SK-N-SH (cell line): ENCODE measurements around the gene AMDHD1. TPM values are rescaled to one million over a fixed set of nuclear protein-coding genes. Genes with fewer than 3 reads are reported as not detected.

ENCODE experiments used
- CTCF ChIA-PET: fragments of 300-600, 350-600 bp; formaldehyde crosslinking; extraction: SDS; loops from one replicate; lab custom pipeline; 2021; lab: Yijun Ruan, JAX
- POLR2A ChIA-PET: fragments of 350-600 bp; sonication (Branson Sonifier 250); formaldehyde crosslinking; extraction: SDS; loops from one replicate; lab custom pipeline; 2020; ENCODE audit warnings: antibody characterized with exemption, inconsistent platforms; lab: Yijun Ruan, JAX
- DNase-seq: peaks from one replicate; pipeline ENCODE4 v3.0.0; 2012
- H2AFZ ChIP-seq: fragments of 200-600 bp; sonication (generic); 2 replicates; pipeline ENCODE4 v1.8.1; 2016; ENCODE audit warnings: antibody characterized with exemption, mild to moderate bottlenecking, low read depth
- H3F3A ChIP-seq: fragments of 200-600 bp; sonication (generic); replicated peaks from 2 replicates; pipeline ENCODE3; 2016; ENCODE audit warnings: antibody characterized with exemption, mild to moderate bottlenecking; ENCODE audit not compliant: insufficient read depth
- H3K27ac ChIP-seq, 2 experiments: fragments of 200-500 bp in 1 of 2; fragments of 200-600 bp in 1 of 2; sonication (Bioruptor generic) in 1 of 2; sonication (generic), shearing (Covaris generic) in 1 of 2; 2 replicates each; pipeline versions ENCODE4 v1.5.1 to v1.6.1; 2014 to 2016; ENCODE audit warnings: low read depth in 2 of 2, inconsistent platforms in 1 of 2, low read length in 1 of 2, mild to moderate bottlenecking in 1 of 2, mixed read lengths in 1 of 2
- H3K27me3 ChIP-seq: fragments of 200-600 bp; sonication (generic), shearing (Covaris generic); 2 replicates; pipeline ENCODE4 v1.6.1; 2016; ENCODE audit warnings: mixed run types; ENCODE audit not compliant: insufficient read depth
- H3K36me3 ChIP-seq, 2 experiments: fragments of 200-500 bp in 1 of 2; fragments of 200-600 bp in 1 of 2; sonication (Bioruptor generic) in 1 of 2; sonication (generic) in 1 of 2; replicated peaks in 1 of 2; 2 replicates each; pipeline versions ENCODE3 to v1.5.1; 2014 to 2016; ENCODE audit warnings: low read length in 1 of 2, mild to moderate bottlenecking in 1 of 2; ENCODE audit not compliant: insufficient read depth in 2 of 2, control insufficient read depth in 1 of 2
- H3K4me1 ChIP-seq, 2 experiments: fragments of 200-500 bp in 1 of 2; fragments of 200-600 bp in 1 of 2; sonication (Bioruptor generic) in 1 of 2; sonication (generic), shearing (Covaris generic) in 1 of 2; 2 replicates each; pipeline versions ENCODE4 v1.5.1 to v1.6.1; 2014 to 2016; ENCODE audit warnings: low read depth in 1 of 2, low read length in 1 of 2, mixed run types in 1 of 2; ENCODE audit not compliant: insufficient read depth in 2 of 2, control insufficient read depth in 1 of 2
- H3K4me2 ChIP-seq: fragments of 200-600 bp; sonication (generic), shearing (Covaris generic); 2 replicates; pipeline ENCODE4 v1.6.1; 2017; ENCODE audit warnings: mixed run types
- H3K4me3 ChIP-seq, 2 experiments: fragments of 200-500 bp in 1 of 2; fragments of 200-600 bp in 1 of 2; sonication (Bioruptor generic) in 1 of 2; sonication (generic), shearing (Covaris generic) in 1 of 2; 2 replicates each; pipeline versions ENCODE4 v1.5.1 to v1.8.1; 2014 to 2016; ENCODE audit warnings: low read depth in 2 of 2, inconsistent platforms in 1 of 2, low read length in 1 of 2, mild to moderate bottlenecking in 1 of 2, mixed read lengths in 1 of 2, moderate library complexity in 1 of 2
- H3K79me2 ChIP-seq: fragments of 200-600 bp; sonication (generic); 2 replicates; pipeline ENCODE4 v1.8.1; 2017; ENCODE audit warnings: mild to moderate bottlenecking; ENCODE audit not compliant: insufficient read depth
- H3K9ac ChIP-seq: fragments of 200-600 bp; sonication (generic); 2 replicates; pipeline ENCODE4 v1.6.1; 2017; ENCODE audit warnings: mixed run types
- H3K9me2 ChIP-seq: fragments of 200-600 bp; sonication (generic); 2 replicates; pipeline ENCODE4 v1.6.1; 2017; ENCODE audit warnings: mixed run types
- H3K9me3 ChIP-seq: fragments of 200-600 bp; sonication (generic); 2 replicates; pipeline ENCODE4 v1.6.1; 2017; ENCODE audit warnings: mixed run types, mild to moderate bottlenecking, moderate library complexity
- H4K20me1 ChIP-seq: fragments of 200-600 bp; sonication (generic); 2 replicates; pipeline ENCODE4 v1.6.1; 2017; ENCODE audit warnings: mild to moderate bottlenecking, mixed run types; ENCODE audit not compliant: insufficient read depth
- CHD2 ChIP-seq: fragments of 150-350 bp; IDR thresholded peaks from 2 replicates; pipeline ENCODE4 v1.6.1; 2018; ENCODE audit warnings: low read length; ENCODE audit not compliant: partially characterized antibody
- ELF1 ChIP-seq: IDR thresholded peaks from 2 replicates; pipeline ENCODE4 v1.4.0; 2012
- EP300 ChIP-seq, 2 experiments: IDR thresholded peaks; 2 replicates each; pipeline versions ENCODE4 v1.4.0 to v1.6.1; 2012; ENCODE audit warnings: borderline replicate concordance in 1 of 2, low read depth in 1 of 2, low read length in 1 of 2
- EZH2phosphoT487 ChIP-seq: fragments of 200-600 bp; sonication (generic); IDR thresholded peaks from 2 replicates; pipeline ENCODE4 v1.6.1; 2017; ENCODE audit warnings: low read depth, mixed run types, mild to moderate bottlenecking, antibody characterized with exemption, moderate library complexity, borderline replicate concordance
- FOSL2 ChIP-seq: IDR thresholded peaks from 2 replicates; pipeline ENCODE4 v1.4.0; 2012; ENCODE audit warnings: low read depth, mild to moderate bottlenecking, moderate library complexity, borderline replicate concordance
- FOXM1 ChIP-seq: IDR thresholded peaks from 2 replicates; pipeline ENCODE4 v1.4.0; 2012; ENCODE audit warnings: low read depth, mild to moderate bottlenecking
- GABPA ChIP-seq: IDR thresholded peaks from 2 replicates; pipeline ENCODE4 v1.4.0; 2012; ENCODE audit warnings: low read depth, mild to moderate bottlenecking
- GATA2 ChIP-seq: sonication (generic); formaldehyde crosslinking; IDR thresholded peaks from 2 replicates; pipeline ENCODE4 v1.5.0; 2020; ENCODE audit warnings: mild to moderate bottlenecking, missing genetic modification reagents
- MEF2A ChIP-seq: IDR thresholded peaks from 2 replicates; pipeline ENCODE4 v1.4.0; 2012; ENCODE audit warnings: low read depth, borderline replicate concordance
- NFIC ChIP-seq: IDR thresholded peaks from 2 replicates; pipeline ENCODE4 v1.4.0; 2012; ENCODE audit warnings: borderline replicate concordance
- NRF1 ChIP-seq: IDR thresholded peaks from 2 replicates; pipeline ENCODE4 v1.6.1; 2012; ENCODE audit warnings: low read depth, mild to moderate bottlenecking, low read length
- RAD21 ChIP-seq: IDR thresholded peaks from 2 replicates; pipeline ENCODE4 v1.6.1; 2012; ENCODE audit warnings: mild to moderate bottlenecking, low read length
- SMC3 ChIP-seq: IDR thresholded peaks from 2 replicates; pipeline ENCODE4 v1.6.1; 2012; ENCODE audit warnings: low read depth, low read length, improper control_type of control experiment
- YY1 ChIP-seq: IDR thresholded peaks from 2 replicates; pipeline ENCODE4 v1.4.0; 2012; ENCODE audit warnings: low read depth, mild to moderate bottlenecking
- WGBS: methylation state at CpG from one replicate; pipeline ENCODE4 v1.1.6; 2017; ENCODE audit warnings: low lambda C conversion rate; 5-methylcytosine and 5-hydroxymethylcytosine counted together
- polyA plus RNA-seq, 3 experiments: library from polyadenylated mRNA; depleted of rRNA; stranded (reverse); fragments of >200 nt; gene quantifications; 2 replicates each; pipeline ENCODE4 v1.2.3, GENCODE V29; 2012
- TF ChIP-seq, protein P1 (sequence below): IDR thresholded peaks from 2 replicates; pipeline ENCODE4; 2012
- TF ChIP-seq, protein P2 (sequence below): fragments of 200-600 bp; sonication (generic); IDR thresholded peaks from 2 replicates; pipeline ENCODE4 v1.6.1; 2017; ENCODE audit warnings: antibody characterized with exemption, mild to moderate bottlenecking, moderate library complexity
- TF ChIP-seq, protein P3 (sequence below): fragments of 150-350 bp; IDR thresholded peaks from 2 replicates; pipeline ENCODE4 v1.6.1; 2016; ENCODE audit warnings: mild to moderate bottlenecking, low read depth, low read length
- TF ChIP-seq, protein P4 (sequence below): fragments of 150-350 bp; IDR thresholded peaks from 2 replicates; pipeline ENCODE4 v1.6.1; 2017; ENCODE audit warnings: antibody characterized with exemption, low read length, low read depth, borderline replicate concordance

The AMDHD1 gene
- polyA plus RNA-seq, 1 of the 3 experiments (the other 2 are of a cell fraction): 0.07 TPM

DNA sequence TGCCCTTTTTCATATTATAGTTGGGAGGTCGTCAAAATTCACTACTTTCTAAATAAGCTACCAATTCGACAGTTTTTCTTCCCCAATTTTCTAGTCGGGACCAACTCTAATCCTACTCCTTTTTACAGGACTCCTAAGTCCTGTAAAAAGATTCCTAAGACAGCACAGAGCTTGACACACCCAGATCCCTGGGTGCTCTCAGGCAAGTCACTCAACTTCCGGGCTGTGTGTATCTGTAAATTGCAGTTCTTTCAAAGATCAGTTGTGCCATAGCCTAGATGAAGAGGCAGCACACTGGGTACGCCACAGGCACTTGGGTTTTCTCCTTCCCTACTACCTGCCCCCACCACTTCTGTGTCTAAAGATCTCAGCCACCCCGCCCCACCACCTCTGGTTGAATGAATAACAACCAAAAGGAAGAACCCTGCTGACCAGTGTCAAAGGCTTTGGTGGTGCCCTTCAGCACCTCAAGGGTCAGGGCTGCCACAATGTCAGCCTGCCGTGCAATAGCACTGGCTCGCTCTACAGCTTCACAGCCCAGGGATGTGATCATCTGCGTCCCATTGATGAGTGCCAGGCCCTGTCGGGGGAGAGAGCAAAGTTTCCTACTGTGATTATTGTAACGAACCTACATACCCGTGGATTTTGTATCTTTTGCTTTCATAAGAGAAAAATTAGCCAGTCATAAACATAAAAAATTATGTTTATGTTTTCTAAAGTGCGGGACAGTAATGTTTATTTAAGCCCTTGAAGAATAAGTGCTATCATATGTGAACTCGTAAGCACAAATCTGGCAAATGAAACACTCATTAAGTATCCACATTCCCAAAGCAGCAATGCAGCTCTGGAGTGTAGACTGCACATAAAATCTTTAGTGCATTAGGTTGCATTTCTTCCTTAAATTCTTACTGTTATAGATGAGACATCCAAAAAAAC lies 43.8 kb downstream of the AMDHD1 start (continued):
- TF ChIP-seq RAD21 (no peak), NRF1 (no peak), CHD2 (no peak), MEF2A (no peak), FOXM1 (no peak)
- TF ChIP-seq, protein P1, sequence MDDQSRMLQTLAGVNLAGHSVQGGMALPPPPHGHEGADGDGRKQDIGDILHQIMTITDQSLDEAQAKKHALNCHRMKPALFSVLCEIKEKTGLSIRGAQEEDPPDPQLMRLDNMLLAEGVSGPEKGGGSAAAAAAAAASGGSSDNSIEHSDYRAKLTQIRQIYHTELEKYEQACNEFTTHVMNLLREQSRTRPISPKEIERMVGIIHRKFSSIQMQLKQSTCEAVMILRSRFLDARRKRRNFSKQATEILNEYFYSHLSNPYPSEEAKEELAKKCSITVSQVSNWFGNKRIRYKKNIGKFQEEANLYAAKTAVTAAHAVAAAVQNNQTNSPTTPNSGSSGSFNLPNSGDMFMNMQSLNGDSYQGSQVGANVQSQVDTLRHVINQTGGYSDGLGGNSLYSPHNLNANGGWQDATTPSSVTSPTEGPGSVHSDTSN: no peak
- TF ChIP-seq, protein P2, sequence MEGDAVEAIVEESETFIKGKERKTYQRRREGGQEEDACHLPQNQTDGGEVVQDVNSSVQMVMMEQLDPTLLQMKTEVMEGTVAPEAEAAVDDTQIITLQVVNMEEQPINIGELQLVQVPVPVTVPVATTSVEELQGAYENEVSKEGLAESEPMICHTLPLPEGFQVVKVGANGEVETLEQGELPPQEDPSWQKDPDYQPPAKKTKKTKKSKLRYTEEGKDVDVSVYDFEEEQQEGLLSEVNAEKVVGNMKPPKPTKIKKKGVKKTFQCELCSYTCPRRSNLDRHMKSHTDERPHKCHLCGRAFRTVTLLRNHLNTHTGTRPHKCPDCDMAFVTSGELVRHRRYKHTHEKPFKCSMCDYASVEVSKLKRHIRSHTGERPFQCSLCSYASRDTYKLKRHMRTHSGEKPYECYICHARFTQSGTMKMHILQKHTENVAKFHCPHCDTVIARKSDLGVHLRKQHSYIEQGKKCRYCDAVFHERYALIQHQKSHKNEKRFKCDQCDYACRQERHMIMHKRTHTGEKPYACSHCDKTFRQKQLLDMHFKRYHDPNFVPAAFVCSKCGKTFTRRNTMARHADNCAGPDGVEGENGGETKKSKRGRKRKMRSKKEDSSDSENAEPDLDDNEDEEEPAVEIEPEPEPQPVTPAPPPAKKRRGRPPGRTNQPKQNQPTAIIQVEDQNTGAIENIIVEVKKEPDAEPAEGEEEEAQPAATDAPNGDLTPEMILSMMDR: no peak

DNA sequence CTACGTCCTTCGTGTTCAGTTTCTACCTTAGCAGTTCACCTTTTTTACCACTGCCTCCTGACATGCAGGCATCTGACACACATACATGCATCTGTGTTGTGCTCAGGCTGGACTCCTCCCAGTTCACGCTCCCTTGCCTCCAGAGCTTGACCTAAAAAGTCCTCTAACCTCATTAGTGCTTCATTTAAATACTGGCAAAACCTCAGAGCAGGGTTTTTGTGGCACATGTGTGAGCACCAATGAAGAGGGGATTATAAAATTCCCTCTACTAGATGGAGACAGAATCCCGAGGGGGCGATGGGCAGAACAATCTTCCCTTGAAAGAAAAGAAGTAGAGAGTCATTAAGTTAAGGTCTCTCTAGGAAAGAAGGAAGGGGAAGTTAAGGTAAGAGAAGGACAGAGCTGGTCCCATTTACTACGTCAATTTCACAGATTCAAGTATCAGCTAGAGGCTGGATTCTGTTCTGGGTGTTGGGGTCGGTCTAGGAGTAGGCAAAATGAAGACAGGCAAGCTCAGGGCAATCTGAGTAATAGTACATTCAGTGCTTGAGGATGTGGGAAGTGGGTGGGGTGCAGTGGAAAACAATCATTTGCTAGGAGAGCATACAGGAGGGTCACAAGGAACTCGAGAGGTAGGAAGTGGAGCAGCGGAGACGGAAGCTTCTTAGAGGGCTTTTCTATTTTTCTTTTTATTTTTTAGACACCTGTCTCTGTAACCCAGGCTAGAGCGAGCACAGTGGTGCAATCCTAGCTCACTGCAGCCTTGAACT lies 45.6 kb downstream of the AMDHD1 start:
- TF ChIP-seq GABPA: no peak
- no peak for TF ChIP-seq ELF1
- no peak for TF ChIP-seq EP300 (IDR thresholded peaks at IDR 0.05; ENCODE audit: borderline replicate concordance in 1 of 2, low read depth in 1 of 2, low read length in 1 of 2)
- TF ChIP-seq MEF2A: no peak
- TF ChIP-seq EZH2phosphoT487: no peak
- no peak for TF ChIP-seq GATA2 (CRISPR knock-in tag)
- TF ChIP-seq YY1: no peak
- TF ChIP-seq FOSL2: no peak
- no peak for TF ChIP-seq SMC3
- TF ChIP-seq, protein P3, sequence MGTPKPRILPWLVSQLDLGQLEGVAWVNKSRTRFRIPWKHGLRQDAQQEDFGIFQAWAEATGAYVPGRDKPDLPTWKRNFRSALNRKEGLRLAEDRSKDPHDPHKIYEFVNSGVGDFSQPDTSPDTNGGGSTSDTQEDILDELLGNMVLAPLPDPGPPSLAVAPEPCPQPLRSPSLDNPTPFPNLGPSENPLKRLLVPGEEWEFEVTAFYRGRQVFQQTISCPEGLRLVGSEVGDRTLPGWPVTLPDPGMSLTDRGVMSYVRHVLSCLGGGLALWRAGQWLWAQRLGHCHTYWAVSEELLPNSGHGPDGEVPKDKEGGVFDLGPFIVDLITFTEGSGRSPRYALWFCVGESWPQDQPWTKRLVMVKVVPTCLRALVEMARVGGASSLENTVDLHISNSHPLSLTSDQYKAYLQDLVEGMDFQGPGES: no peak
- TF ChIP-seq NFIC: no peak
- TF ChIP-seq, protein P4, sequence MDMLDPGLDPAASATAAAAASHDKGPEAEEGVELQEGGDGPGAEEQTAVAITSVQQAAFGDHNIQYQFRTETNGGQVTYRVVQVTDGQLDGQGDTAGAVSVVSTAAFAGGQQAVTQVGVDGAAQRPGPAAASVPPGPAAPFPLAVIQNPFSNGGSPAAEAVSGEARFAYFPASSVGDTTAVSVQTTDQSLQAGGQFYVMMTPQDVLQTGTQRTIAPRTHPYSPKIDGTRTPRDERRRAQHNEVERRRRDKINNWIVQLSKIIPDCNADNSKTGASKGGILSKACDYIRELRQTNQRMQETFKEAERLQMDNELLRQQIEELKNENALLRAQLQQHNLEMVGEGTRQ: no peak
- POLR2A ChIA-PET: no interaction called here
- H3K4me3 ChIP-seq: no peak overlapping the region
- DNase-seq: no peak
- H3K36me3 ChIP-seq: no peaks in the 10 kb centered on the region
- 60% methylated on average over 11 of the region's 11 CpGs for WGBS
- H3K79me2 ChIP-seq: no peaks in the 10 kb centered on the region
- no peak overlapping the region for H3K9ac ChIP-seq
- no peaks in the 10 kb centered on the region for H3K9me3 ChIP-seq
- peaks cover 0 to 17% of the 10 kb centered on the region in 2 experiments; a peak in 2 of 4 replicates for H3K4me1 ChIP-seq
- H3F3A ChIP-seq: no peaks in the 10 kb centered on the region
- CTCF ChIA-PET: interaction anchor here (1.0 to 3.3 kb wide), 6 partner anchors 9 to 72 kb away, joined by 3 to 22 read pairs (median 4); no protein-coding TSS in a partner anchor
- no peak overlapping the region for H3K4me2 ChIP-seq
- H4K20me1 ChIP-seq: no peaks in the 10 kb centered on the region
- H3K9me2 ChIP-seq: no peaks in the 10 kb centered on the region
- no peaks in the 10 kb centered on the region for H3K27me3 ChIP-seq
- H2AFZ ChIP-seq: no peak overlapping the region
- H3K27ac ChIP-seq: no peak overlapping the region
